Epithelial cell of proximal tubule (primary cell): ENCODE data around the gene DIS3L2. TPM values are rescaled to one million over a fixed set of nuclear protein-coding genes. Genes with fewer than 3 reads are reported as not detected.
A peak's percentile ranks its signal among the peaks of the same experiment; 100 is the strongest.

Experiments
- DNase-seq: peaks from one replicate; pipeline ENCODE4 v3.0.0-alpha.2; 2011; ENCODE audit warnings: low read depth
- H3K4me3 ChIP-seq: 2 replicates; pipeline ENCODE4 v1.5.1; 2011; ENCODE audit warnings: low read depth, mild to moderate bottlenecking, low read length
- total RNA-seq: library from RNA; depleted of rRNA; stranded (reverse); fragments of >200 nt; gene quantifications from 2 replicates; pipeline ENCODE4 v1.2.3, GENCODE V29; 2015
- TF ChIP-seq, protein P1 (sequence below): conservative IDR thresholded peaks from 2 replicates; pipeline ENCODE4 v1.5.1; 2012; ENCODE audit warnings: low read depth, mild to moderate bottlenecking, low read length

The DIS3L2 gene, protein sequence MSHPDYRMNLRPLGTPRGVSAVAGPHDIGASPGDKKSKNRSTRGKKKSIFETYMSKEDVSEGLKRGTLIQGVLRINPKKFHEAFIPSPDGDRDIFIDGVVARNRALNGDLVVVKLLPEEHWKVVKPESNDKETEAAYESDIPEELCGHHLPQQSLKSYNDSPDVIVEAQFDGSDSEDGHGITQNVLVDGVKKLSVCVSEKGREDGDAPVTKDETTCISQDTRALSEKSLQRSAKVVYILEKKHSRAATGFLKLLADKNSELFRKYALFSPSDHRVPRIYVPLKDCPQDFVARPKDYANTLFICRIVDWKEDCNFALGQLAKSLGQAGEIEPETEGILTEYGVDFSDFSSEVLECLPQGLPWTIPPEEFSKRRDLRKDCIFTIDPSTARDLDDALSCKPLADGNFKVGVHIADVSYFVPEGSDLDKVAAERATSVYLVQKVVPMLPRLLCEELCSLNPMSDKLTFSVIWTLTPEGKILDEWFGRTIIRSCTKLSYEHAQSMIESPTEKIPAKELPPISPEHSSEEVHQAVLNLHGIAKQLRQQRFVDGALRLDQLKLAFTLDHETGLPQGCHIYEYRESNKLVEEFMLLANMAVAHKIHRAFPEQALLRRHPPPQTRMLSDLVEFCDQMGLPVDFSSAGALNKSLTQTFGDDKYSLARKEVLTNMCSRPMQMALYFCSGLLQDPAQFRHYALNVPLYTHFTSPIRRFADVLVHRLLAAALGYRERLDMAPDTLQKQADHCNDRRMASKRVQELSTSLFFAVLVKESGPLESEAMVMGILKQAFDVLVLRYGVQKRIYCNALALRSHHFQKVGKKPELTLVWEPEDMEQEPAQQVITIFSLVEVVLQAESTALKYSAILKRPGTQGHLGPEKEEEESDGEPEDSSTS
- 23.9 and 31.6 TPM in 2 replicates for total RNA-seq

DNA sequence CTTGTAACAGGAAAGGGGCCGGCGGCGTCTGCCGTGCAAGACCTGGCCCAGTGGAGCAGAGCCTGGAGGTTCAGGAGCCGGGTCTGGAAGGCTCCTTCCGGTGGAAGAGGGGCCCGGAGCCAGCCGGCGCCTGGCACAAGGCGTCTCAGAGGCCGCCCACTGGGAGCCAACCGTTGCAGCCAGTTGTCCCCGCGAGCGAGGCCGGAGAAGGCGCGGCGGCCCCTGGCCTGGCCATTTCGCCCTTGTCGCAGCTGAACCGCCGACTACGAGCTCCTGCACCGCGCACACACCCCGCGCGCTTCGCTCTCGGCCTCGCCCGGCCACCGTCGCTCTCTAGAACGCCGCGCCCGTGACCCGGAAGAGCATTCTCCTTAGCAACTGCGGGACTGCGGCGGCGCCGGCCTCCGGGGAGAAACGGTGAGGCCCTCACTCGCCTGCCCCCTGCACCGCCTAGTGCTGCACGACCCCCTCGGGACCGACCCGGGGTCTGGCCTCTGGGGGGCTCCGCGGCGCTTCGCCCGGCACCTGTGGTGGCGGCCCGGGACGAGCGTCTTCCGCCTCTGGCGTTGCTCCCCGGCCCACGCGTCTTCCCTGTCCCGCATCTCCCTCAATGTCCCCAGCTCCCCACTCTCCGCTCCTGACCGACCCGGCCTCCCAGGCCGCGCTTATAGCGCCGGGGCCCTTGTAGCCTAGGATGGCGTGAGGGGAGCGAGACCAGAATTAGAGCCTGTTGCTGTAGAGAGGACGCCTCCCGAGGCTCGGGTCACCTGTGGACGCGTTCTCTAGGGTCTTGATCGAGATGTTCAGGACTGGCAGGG is at the start of gene DIS3L2:
Gene DIS3L2 (plus strand): TSS at position 365 of the 818 bp plus-strand sequence. CDS start 53,215 bp downstream, outside the sequence.
- DNase-seq: peak; percentile 30
- TF ChIP-seq, protein P1, sequence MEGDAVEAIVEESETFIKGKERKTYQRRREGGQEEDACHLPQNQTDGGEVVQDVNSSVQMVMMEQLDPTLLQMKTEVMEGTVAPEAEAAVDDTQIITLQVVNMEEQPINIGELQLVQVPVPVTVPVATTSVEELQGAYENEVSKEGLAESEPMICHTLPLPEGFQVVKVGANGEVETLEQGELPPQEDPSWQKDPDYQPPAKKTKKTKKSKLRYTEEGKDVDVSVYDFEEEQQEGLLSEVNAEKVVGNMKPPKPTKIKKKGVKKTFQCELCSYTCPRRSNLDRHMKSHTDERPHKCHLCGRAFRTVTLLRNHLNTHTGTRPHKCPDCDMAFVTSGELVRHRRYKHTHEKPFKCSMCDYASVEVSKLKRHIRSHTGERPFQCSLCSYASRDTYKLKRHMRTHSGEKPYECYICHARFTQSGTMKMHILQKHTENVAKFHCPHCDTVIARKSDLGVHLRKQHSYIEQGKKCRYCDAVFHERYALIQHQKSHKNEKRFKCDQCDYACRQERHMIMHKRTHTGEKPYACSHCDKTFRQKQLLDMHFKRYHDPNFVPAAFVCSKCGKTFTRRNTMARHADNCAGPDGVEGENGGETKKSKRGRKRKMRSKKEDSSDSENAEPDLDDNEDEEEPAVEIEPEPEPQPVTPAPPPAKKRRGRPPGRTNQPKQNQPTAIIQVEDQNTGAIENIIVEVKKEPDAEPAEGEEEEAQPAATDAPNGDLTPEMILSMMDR: no peak
- peak within 1 kb of the TSS; percentile 94 for H3K4me3 ChIP-seq

DNA sequence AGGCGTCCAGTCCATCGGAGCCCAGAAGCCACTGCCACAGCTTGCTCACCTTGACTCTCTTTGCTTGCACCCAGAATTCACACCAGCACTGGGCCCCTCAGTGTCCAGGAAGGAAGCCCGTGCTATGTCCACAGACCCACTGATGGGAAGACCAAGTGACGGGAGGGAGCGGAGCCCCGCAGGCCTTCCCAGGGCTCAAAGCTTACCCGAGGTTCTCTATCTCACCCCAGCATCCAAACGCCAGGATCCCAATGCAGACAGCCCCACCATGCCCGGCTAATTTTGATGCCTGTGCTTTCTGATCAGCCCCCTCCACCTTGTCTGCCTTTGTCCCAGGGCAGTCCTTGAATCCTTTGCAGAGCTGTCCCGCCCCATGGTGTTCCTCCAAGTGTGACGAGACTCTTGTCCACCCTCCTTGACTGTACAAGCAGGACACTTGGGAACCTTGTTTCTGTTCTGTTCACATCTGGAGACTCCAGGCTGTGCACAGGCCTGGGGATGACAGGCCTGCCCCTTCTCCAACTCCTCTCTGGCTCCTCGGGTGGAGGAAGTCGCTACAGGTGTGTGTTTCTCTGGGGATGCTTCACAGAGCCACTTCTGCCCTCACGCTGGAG is 47.3 kb upstream of the DIS3L2 start:
- DNase-seq: no peak
- TF ChIP-seq, protein P1: no peak
- H3K4me3 ChIP-seq: no peak overlapping the region

DNA sequence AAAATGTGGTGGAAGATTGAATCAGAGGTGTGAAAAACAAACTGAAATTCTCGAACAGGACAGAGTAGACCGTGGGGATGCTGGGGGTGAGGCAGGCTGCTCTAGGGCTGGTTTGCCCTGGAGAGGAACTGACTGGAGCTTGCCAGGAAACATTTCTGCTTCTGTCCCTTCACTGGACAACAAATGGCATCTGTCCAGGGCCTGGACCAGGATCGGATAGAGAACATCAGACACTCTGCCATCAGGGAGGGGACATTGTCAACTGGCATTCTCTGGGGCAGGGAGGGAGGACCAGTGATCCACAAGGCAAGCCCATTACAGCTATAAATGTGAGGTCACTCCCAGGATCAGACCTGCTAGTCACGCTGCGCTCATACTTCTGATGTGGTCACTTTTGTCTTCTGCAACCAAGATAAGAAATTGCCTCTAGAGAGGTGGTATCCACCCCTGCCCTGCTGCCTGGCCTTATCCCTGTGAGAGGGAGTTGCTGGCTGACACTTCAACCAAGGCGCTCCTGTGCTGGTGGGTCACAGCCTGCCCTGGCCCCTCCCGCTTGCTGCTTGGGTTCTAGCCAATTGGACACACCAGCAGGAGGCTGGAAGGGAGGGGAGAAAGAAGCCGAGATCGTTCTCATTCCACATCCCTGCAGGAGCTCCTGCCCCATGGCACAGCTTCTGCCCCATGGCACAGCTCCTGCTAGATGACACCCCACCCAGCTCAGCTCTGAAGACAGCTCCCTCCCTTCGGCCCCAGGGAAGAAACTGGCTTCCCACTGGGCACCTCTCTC is 44.0 kb upstream of the DIS3L2 start:
- TF ChIP-seq, protein P1: no peak
- no peak overlapping the region for H3K4me3 ChIP-seq
- DNase-seq: no peak

DNA sequence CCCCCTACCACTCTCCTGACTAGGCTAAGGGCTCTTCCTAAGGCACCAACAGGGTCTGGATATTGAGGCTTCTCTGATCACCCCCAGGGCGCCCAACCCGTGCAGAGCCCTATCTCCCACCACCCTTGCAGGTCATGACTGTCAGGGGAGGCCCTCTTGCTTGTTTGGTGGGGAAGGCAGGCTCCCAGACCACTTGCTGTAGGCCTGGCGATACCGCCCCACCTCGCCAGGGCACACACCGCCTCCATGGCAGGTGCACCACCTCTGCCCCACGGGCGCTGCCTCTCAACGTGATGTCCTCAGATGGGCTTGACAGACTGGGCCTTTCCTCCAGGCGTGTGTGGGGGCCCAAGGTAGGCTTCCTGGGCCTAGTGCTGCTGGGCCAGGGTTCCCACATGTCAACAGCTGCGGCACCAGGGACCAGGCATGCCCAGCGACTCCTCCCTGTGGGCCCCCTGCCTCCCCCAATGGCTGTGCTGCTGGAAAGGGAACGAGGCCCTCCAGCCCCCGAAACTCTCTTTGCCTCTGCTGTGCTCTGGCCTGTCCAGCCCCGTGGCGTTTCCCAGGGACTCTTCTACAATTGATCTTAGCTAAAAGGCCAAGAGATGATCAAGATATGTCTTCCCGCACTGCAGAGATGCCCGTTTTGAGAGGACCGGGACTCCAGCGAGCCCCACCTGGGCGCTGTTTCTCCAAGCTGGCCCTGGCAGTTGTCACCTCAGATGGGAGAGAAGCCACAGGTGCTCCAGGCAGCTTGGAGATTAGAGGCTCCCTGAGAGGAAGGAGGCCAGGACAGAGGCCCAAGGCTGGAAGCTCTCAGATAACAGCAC is 42.8 kb upstream of the DIS3L2 start:
- H3K4me3 ChIP-seq: no peak overlapping the region
- DNase-seq: no peak
- TF ChIP-seq, protein P1: no peak

DNA sequence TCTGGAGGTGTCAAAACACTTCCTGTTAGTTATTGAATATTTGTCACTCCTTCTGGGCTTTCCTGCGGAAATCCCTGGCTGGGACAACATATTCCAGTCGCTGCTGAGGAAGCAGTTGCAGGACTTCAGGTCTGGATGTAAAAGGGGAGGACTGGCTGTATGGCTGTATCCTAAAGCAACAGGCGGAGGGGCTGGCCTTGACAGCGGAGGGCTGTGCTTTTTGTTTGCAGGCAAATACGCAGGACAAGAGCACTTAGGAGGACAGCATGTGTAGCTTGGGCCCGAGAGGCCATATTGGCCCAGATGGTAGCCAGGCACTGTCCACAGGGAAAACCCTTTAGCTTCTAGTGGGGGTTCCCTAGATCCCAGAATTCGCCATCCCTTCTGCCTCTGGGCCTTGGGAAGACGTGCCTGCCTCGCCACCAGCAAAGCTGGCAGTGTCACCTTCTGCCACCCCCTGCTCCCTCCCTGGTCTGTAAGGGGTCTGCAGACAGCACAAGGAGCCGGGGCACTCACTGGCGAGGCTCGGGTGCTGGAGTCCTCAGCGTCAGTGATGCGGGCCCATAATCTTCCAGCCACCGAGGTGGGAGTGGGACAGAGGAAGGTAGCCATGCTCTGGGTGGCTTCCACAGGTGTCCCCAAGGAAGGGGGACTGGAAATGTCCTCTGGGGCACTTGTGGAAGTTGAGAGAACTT is 42.0 kb upstream of the DIS3L2 start:
- DNase-seq: no peak
- TF ChIP-seq, protein P1: no peak
- H3K4me3 ChIP-seq: no peak overlapping the region
